ENCODE measurements around the gene PHETA1.
"Not testable (repeated sequence)": the region's sequence is repeated elsewhere in the genome, so short reads cannot be mapped to it uniquely, and the experiment has no call there.

Gene PHETA1

GRCh38 chr12:111404362-111405148, 35.7 kb upstream of the PHETA1 start:
- TF ChIP-seq CTCF (IDR thresholded peaks at IDR 0.05) (no peak), ZFX (IDR thresholded peaks at IDR 0.05; ENCODE audit: borderline replicate concordance) (no peak)
- H3K27ac ChIP-seq, result no peak overlapping the region

- not testable (repeated sequence) for H3K27ac ChIP-seq
Observed at GRCh38 chr12:111402490-111402824, 33.6 kb upstream of the PHETA1 start.

GRCh38 chr12:111401167-111401605, 32.3 kb upstream of the PHETA1 start:
- TF ChIP-seq CTCF (IDR thresholded peaks at IDR 0.05) (no peak), ZFX (IDR thresholded peaks at IDR 0.05; ENCODE audit: borderline replicate concordance) (no peak)
- no peak overlapping the region for H3K27ac ChIP-seq

GRCh38 chr12:111399741-111400404, 31.0 kb upstream of the PHETA1 start:
- H3K27ac ChIP-seq, result not testable (repeated sequence)

GRCh38 chr12:111398530-111398929, 29.6 kb upstream of the PHETA1 start:
- no peak overlapping the region for H3K27ac ChIP-seq

GRCh38 chr12:111396726-111397445, 28.0 kb upstream of the PHETA1 start:
- TF ChIP-seq ZFX (IDR thresholded peaks at IDR 0.05; ENCODE audit: borderline replicate concordance) (no peak), CTCF (IDR thresholded peaks at IDR 0.05) (peak; percentile 100)
- no peak overlapping the region for H3K27ac ChIP-seq

More at GRCh38 chr12:111398530-111398929, 29.6 kb upstream of the PHETA1 start:
- no peak for TF ChIP-seq CTCF (IDR thresholded peaks at IDR 0.05)
- TF ChIP-seq ZFX (IDR thresholded peaks at IDR 0.05; ENCODE audit: borderline replicate concordance), result no peak

GRCh38 chr12:111396271-111396670, 27.4 kb upstream of the PHETA1 start:
- not testable (repeated sequence) for H3K27ac ChIP-seq

GRCh38 chr12:111395336-111396187, 26.7 kb upstream of the PHETA1 start:
- H3K27ac ChIP-seq, result no peak overlapping the region

More at GRCh38 chr12:111395336-111396187, 26.7 kb upstream of the PHETA1 start:
- TF ChIP-seq ZFX (IDR thresholded peaks at IDR 0.05; ENCODE audit: borderline replicate concordance), result no peak
- TF ChIP-seq CTCF (IDR thresholded peaks at IDR 0.05), result no peak
